GM19239 (cell line): Measurements from ENCODE around the gene SPAG16.

Experiments used
- DNase-seq: peaks from one replicate; pipeline ENCODE4 v3.0.0; 2011; ENCODE audit warnings: low spot score; ENCODE audit not compliant: insufficient read length
- FAIRE-seq: peaks from 2 replicates; lab custom pipeline; 2011; peaks lifted over from hg19 to GRCh38; lab: Jason Lieb, UNC

The SPAG16 gene

GRCh38 chr2:214395040-214395439 lies 1110.8 kb downstream of the SPAG16 start:
- DNase-seq (no peak), FAIRE-seq (no peak)

- no peak for DNase-seq
- FAIRE-seq: no peak
Observed at GRCh38 chr2:214401580-214401979, 1117.3 kb downstream of the SPAG16 start.

GRCh38 chr2:214410128-214410775 lies 1126.0 kb downstream of the SPAG16 start:
- FAIRE-seq (no peak), DNase-seq (no peak)

DNA sequence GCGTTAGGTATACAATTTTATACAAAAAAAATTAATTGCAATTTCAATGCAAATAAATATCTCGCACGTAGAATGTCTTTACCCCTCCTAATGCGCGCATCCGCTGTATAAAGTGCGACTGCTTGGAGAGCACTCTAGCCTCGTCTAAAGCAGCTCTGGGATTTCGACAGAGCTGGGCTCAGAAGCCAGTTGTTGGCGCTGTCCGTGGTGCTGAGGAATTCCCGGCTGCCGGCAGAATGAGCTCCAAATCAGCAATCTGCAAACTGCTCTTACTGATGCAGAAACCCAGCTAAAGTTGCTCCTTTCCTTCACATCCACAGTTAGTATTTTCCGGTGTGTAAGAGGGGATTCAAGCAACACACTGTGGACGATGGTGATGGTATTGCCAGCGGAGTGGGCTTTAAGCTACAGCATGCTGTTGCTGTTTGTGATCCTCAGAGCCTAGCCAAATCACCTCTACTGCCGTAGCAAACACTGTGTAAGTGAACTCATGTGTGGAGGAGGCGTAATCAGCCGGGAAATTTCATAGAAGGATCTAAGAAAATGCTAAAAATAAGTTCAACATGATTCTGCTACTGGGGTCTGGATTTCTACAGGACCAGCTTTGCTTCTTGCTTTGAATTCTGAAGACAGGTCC lies 1126.8 kb downstream of the SPAG16 start, which contains the start of gene VWC2L:
TSS of gene VWC2L (plus strand) at position 137 of the 637 bp plus-strand sequence. CDS start 3,140 bp downstream, outside the sequence.
- FAIRE-seq (no peak), DNase-seq (no peak)

DNA sequence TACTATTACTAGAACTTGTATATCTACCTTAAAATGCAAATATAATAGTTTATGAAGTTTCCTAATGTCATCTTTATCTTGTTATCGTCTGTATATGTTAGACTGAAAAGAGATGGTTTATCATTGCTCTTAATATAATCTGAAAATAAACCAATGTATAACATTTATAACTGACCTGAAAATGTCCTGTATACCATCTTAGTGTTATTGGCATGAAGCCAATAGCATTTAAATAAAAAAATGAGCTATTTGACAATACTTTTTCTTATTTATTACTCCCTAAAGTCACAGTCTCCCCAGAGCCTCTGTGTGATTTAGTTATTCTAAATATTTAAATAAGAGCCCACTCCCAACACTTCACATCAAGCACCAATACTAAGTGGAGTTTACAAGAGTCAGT lies 1128.4 kb downstream of the SPAG16 start:
- no peak for DNase-seq
- FAIRE-seq: no peak

DNA sequence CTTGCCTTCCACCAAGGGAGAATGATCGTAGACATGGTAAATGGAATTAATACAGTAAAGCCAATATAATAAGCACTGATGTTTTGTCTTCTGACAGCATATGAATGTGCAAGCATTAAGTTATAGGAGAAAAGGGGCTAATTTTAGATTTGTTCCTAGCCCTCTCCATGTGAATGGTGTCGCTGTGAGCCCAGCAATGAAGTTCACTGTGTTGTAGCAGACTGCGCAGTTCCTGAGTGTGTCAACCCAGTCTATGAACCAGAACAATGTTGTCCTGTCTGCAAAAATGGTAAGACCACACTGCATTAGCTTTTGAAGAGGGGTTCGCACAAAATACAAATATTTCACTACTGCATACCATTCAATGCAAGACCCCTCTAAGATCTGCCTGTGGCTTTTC lies 1152.2 kb downstream of the SPAG16 start:
- no peak for DNase-seq
- FAIRE-seq: no peak

DNA sequence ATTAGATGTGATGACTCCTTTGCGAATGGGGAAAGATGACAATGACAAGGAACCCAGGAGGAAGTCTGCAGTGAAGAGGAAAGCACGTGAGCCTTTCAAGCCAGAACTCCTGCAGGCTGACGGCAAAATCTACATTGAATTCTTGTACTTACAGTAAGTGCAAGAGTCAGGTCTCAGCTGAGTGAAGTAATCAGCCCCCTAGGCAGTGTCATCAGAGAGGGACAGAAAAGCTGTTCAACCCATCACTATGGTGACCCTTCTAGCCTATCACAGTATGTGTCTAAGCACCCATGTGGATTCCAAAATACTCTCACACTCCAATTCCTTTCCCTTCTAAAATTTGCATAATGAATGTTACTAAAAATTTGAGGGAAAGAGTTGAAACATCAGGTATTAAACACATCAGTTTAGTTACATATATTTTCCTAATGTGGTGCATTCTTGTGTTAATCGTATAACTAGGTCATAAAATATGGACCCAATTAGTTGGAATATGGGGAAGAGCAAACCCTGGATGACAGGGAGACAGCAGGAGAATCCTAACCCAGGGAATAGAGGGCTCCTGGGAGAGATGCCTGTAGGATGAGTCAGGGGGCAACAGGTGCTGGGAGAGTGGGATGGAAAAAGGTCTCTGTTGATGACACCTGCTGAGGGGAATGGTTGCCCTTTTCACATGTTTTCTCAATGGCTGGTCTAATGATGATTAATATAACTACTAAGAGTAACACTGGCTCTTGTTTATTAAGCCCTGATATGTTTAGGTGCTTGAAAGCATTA lies 1166.0 kb downstream of the SPAG16 start:
- FAIRE-seq: no peak
- no peak for DNase-seq

DNA sequence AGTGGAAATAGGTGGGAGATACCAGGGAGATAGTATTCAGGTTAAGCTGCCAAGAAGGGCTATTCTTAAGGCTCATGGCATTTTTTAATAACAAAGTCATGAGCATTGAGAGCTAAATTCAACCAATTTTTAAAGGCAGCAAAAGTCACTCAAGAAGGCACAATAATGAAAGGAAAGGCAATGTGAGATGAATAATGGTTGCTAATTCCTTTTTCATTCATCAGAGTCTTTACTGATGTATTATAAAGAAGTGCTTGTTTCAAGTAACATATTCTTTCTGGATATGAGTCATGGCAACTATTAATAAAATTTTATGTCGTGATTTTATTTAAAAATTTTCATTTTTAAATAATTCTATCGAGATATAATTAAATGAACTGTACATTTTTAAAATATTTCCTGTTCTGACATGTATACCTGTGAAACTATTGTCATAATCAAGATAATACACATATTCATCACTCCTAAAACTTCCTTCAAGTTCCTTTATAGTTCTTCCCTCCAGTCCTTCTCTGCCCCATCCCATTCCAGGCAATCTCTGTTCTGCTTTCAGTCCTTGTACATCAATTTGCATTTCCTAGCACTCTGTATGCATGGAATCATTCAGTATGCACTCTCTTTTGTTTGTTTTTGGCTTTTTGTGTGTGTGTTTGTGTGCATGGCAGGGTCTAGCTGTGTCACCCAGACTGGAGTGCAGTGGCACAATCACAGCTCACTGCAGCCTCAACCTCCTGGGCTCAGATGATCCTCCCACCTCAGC lies 1167.4 kb downstream of the SPAG16 start:
- FAIRE-seq (no peak), DNase-seq (no peak)
